ENCODE measurements around the gene BCAS3.

GRCh38 chr17:61331178-61331577 is 653.5 kb downstream of the BCAS3 start:
- TF ChIP-seq ZFX (IDR thresholded peaks at IDR 0.05) (no peak), CTCF (conservative IDR thresholded peaks at IDR 0.05) (no peak)

Data from C4-2B (cell line).